Stimulated activated CD4-positive, alpha-beta T cell treated with anti-CD3 and anti-CD28 coated beads, Interleukin-2, amount 100 ng/mL, for 24 hours (primary cell): Measurements from ENCODE around the gene GNB3.

Source experiments
- DNase-seq, 2 donors: peaks; one replicate each; pipeline ENCODE4 v3.0.0-alpha.2; 2020

The GNB3 gene

GRCh38 chr12:6840761-6841515 is at the start of gene GNB3:
TSS of gene GNB3 (plus strand) at chr12:6840925. CDS start at chr12:6841288, 363 bp downstream.
- no peak for DNase-seq

GRCh38 chr12:6791931-6792520 is 48.7 kb upstream of the GNB3 start:
- DNase-seq: peak in 1 of 2 donors; percentile 48

GRCh38 chr12:6792522-6793201 is 48.1 kb upstream of the GNB3 start:
- peak in 1 of 2 donors; percentile 26 for DNase-seq

GRCh38 chr12:6795088-6795487 is 45.6 kb upstream of the GNB3 start:
- DNase-seq: no peak

GRCh38 chr12:6796576-6796975 is 44.1 kb upstream of the GNB3 start:
- DNase-seq: no peak

GRCh38 chr12:6799147-6799546 is 41.6 kb upstream of the GNB3 start:
- DNase-seq: no peak

- DNase-seq: no peak
Measured at GRCh38 chr12:6807170-6807569, 33.6 kb upstream of the GNB3 start.

GRCh38 chr12:6809056-6809455 is 31.7 kb upstream of the GNB3 start:
- DNase-seq: no peak

- DNase-seq: no peak
Measured at GRCh38 chr12:6810758-6811157, 30.0 kb upstream of the GNB3 start.

- no peak for DNase-seq
Measured at GRCh38 chr12:6813363-6813762, 27.4 kb upstream of the GNB3 start.

- DNase-seq: no peak
Measured at GRCh38 chr12:6816598-6816997, 24.1 kb upstream of the GNB3 start.

- no peak for DNase-seq
Measured at GRCh38 chr12:6817098-6817497, 23.6 kb upstream of the GNB3 start.

- no peak for DNase-seq
Measured at GRCh38 chr12:6817662-6818157, 23.0 kb upstream of the GNB3 start.

- DNase-seq: no peak
Measured at GRCh38 chr12:6818222-6818621, 22.5 kb upstream of the GNB3 start.

GRCh38 chr12:6818645-6819044 is 22.1 kb upstream of the GNB3 start:
- no peak for DNase-seq

GRCh38 chr12:6819106-6820030 is 21.4 kb upstream of the GNB3 start:
- DNase-seq: no peak

- no peak for DNase-seq
Measured at GRCh38 chr12:6820166-6820565, 20.6 kb upstream of the GNB3 start.

GRCh38 chr12:6821591-6822425 is 18.9 kb upstream of the GNB3 start, which contains the start of gene GPR162:
TSS of gene GPR162 (plus strand) at chr12:6821821. CDS start at chr12:6823899, 2,078 bp downstream.
- peak in 1 of 2 donors; percentile 21 for DNase-seq

GRCh38 chr12:6822426-6823135 is 18.1 kb upstream of the GNB3 start:
- DNase-seq: no peak

- DNase-seq: no peak
Measured at GRCh38 chr12:6823182-6824084, 17.3 kb upstream of the GNB3 start.
